ENCODE data around the gene RALBP1. TPM values are rescaled to one million over a fixed set of nuclear protein-coding genes. Genes with fewer than 3 reads are reported as not detected.

Gene RALBP1
- total RNA-seq, 3 donors from 2014 or later: 67.2 to 91.2 (median 82.2) TPM

DNA sequence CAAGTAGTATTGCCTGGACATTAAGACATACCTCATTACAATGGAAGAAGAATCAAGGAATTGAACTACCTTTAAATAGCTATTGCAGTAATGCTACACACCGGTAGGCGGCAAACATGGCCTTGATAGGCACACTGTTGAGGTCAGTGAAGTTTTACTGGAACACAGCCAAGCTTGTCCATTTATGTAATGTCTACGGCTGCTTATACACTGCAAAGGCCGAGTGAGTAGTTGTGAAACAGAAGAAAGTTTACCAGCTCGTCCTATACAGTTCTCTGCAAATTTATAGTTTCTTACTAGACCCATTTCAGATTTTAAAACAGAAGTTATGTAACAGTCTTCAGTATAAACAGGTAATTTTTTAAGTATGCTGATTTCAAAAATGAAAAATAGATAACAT is 100.2 kb downstream of the RALBP1 start:
- DNase-seq (ENCODE audit: low spot score in 2 of 2): peak; percentile 67 to 76
- H3K27me3 ChIP-seq: no peaks in the 10 kb centered on the region
- H3K27ac ChIP-seq: no peak overlapping the region
- H3K4me1 ChIP-seq: no peaks in the 10 kb centered on the region
- H3K9me3 ChIP-seq: no peaks in the 10 kb centered on the region
- TF ChIP-seq POLR2AphosphoS5 (IDR thresholded peaks at IDR 0.05): peak in 2 of 3 donors; percentile 55 to 66
- peak; percentile 70 to 83 (median 77) for TF ChIP-seq CTCF (IDR thresholded peaks at IDR 0.05)
- TF ChIP-seq POLR2A (IDR thresholded peaks at IDR 0.05): no peak
- intact Hi-C loops (cut with DNase I; ENCODE audit: low total_unique reads): no loop called here
- no peaks in the 10 kb centered on the region for H3K36me3 ChIP-seq
- H3K4me3 ChIP-seq: no peak overlapping the region

GRCh38 chr18:9577361-9577760 is 102.0 kb downstream of the RALBP1 start:
- no peak for TF ChIP-seq POLR2A (IDR thresholded peaks at IDR 0.05)
- no peak for TF ChIP-seq CTCF (IDR thresholded peaks at IDR 0.05)
- no peak for TF ChIP-seq POLR2AphosphoS5 (IDR thresholded peaks at IDR 0.05)
- no peak for DNase-seq (ENCODE audit: low spot score in 2 of 2)
- no peak overlapping the region for H3K27ac ChIP-seq
- H3K4me1 ChIP-seq: no peaks in the 10 kb centered on the region
- intact Hi-C loops (cut with DNase I; ENCODE audit: low total_unique reads): no loop called here
- H3K36me3 ChIP-seq: no peaks in the 10 kb centered on the region
- no peak overlapping the region for H3K4me3 ChIP-seq
- no peaks in the 10 kb centered on the region for H3K27me3 ChIP-seq
- no peaks in the 10 kb centered on the region for H3K9me3 ChIP-seq

GRCh38 chr18:9578306-9578705 is 103.0 kb downstream of the RALBP1 start:
- H3K36me3 ChIP-seq: no peaks in the 10 kb centered on the region

DNA sequence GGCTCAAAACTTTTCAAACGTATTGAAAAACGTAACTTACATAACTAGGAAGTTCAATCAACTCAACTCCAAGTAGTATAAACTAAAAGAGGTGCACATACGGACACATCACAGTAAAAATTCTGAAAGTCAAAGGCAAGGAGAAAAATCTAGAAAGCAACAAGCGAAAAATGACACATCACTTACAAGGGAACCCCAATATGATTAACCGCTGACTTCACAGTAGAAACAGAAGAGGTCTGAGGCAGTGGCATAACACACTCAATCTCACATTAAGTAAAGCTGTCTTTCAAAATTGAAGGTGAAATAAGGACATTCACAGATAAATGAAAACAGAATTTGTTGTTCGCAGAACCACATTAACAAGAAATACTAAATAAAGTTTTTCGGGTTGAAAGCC is 106.4 kb downstream of the RALBP1 start:
- H3K27me3 ChIP-seq: no peaks in the 10 kb centered on the region
- H3K4me3 ChIP-seq: no peak overlapping the region
- TF ChIP-seq CTCF (IDR thresholded peaks at IDR 0.05): no peak
- TF ChIP-seq POLR2AphosphoS5 (IDR thresholded peaks at IDR 0.05): no peak
- no peak for TF ChIP-seq POLR2A (IDR thresholded peaks at IDR 0.05)
- no peak overlapping the region for H3K27ac ChIP-seq
- no peaks in the 10 kb centered on the region for H3K9me3 ChIP-seq
- H3K4me1 ChIP-seq: no peaks in the 10 kb centered on the region
- intact Hi-C loops (cut with DNase I; ENCODE audit: low total_unique reads): no loop called here
- no peaks in the 10 kb centered on the region for H3K36me3 ChIP-seq
- no peak for DNase-seq (ENCODE audit: low spot score in 2 of 2)

More at GRCh38 chr18:9578306-9578705, 103.0 kb downstream of the RALBP1 start:
- TF ChIP-seq POLR2A (IDR thresholded peaks at IDR 0.05) (no peak), CTCF (IDR thresholded peaks at IDR 0.05) (no peak), POLR2AphosphoS5 (IDR thresholded peaks at IDR 0.05) (no peak)
- DNase-seq (ENCODE audit: low spot score in 2 of 2): no peak
- Histone ChIP-seq H3K27me3 (no peaks in the 10 kb centered on the region), H3K4me1 (no peaks in the 10 kb centered on the region), H3K27ac (no peak overlapping the region), H3K4me3 (no peak overlapping the region), H3K9me3 (no peaks in the 10 kb centered on the region)
- intact Hi-C loops (cut with DNase I; ENCODE audit: low total_unique reads): no loop called here

DNA sequence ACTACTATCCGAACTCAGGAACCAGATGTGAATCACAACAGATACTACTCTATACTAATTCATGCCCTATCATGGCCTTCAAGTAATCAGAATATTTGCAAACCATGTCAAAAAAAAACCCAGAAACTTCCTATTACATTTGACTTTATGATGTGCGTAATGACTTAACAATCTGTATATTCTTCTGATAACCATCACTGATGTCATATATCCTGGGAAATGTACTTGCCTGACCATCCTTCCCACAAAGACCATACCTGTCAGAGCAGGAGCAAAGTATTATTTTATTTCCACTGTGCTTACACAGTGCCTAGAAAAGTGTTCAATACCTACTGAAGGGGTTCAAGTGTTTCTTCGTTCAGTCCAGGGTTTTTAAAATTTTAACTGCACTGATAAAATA is 111.5 kb downstream of the RALBP1 start:
- TF ChIP-seq POLR2A (IDR thresholded peaks at IDR 0.05) (no peak), POLR2AphosphoS5 (IDR thresholded peaks at IDR 0.05) (no peak), CTCF (IDR thresholded peaks at IDR 0.05) (no peak)
- H3K36me3 ChIP-seq: peaks cover 4% of the 10 kb centered on the region
- DNase-seq (ENCODE audit: low spot score in 2 of 2): no peak
- no peak overlapping the region for H3K4me3 ChIP-seq
- no peaks in the 10 kb centered on the region for H3K4me1 ChIP-seq
- H3K9me3 ChIP-seq: no peaks in the 10 kb centered on the region
- intact Hi-C loops (cut with DNase I; ENCODE audit: low total_unique reads): no loop called here
- no peaks in the 10 kb centered on the region for H3K27me3 ChIP-seq
- no peak overlapping the region for H3K27ac ChIP-seq

Other genes starting within 250 kb of the RALBP1 start
- gene TWSG1, start 140.7 kb upstream of the RALBP1 start, total RNA-seq: 10 to 100 TPM; 34.4 to 45.9 (median 42.7) TPM
- 100 to 1,000 TPM in 1 of 3 donors, 10 to 100 TPM in 2; 66.7 to 139 (median 93.4) TPM for gene PPP4R1, start 139.0 kb downstream of the RALBP1 start, total RNA-seq
- gene RAB31, start 232.8 kb downstream of the RALBP1 start, total RNA-seq: 100 to 1,000 TPM in 1 of 3 donors, 10 to 100 TPM in 2; 22.4 to 110 (median 32.4) TPM